Activated CD4-positive, alpha-beta memory T cell treated with anti-CD3 and anti-CD28 coated beads for 36 hours (primary cell): ENCODE data around the gene ARHGAP40. TPM values are rescaled to one million over a fixed set of nuclear protein-coding genes. Genes with fewer than 3 reads are reported as not detected.

Experiments used
- CTCF ChIA-PET: fragments of 350-600 bp; sonication (Branson Sonifier 250); formaldehyde crosslinking; loops from one replicate; lab custom pipeline; 2021; ENCODE audit warnings: antibody characterized with exemption, inconsistent platforms; lab: Charles Lee
- POLR2A ChIA-PET: fragments of 350-600 bp; sonication (Branson Sonifier 250); formaldehyde crosslinking; loops from one replicate; lab custom pipeline; 2021; ENCODE audit warnings: antibody characterized with exemption; lab: Charles Lee
- DNase-seq: peaks from one replicate; pipeline ENCODE4 v3.0.0-alpha.2; 2020
- H3K27ac Mint-ChIP-seq: one replicate; pipeline ENCODE4 v1.8.0; 2021; ENCODE audit warnings: mixed read lengths
- H3K27me3 Mint-ChIP-seq: one replicate; pipeline ENCODE4 v1.8.0; 2021; ENCODE audit warnings: mixed read lengths
- H3K36me3 Mint-ChIP-seq: one replicate; pipeline ENCODE4 v1.8.0; 2021; ENCODE audit warnings: mixed read lengths
- H3K4me1 Mint-ChIP-seq: one replicate; pipeline ENCODE4 v1.8.0; 2021; ENCODE audit warnings: low read depth, mixed read lengths
- H3K4me3 Mint-ChIP-seq: one replicate; pipeline ENCODE4 v1.8.0; 2021; ENCODE audit warnings: mild to moderate bottlenecking, mixed read lengths
- H3K9me3 Mint-ChIP-seq: one replicate; pipeline ENCODE4 v1.8.0; 2021; ENCODE audit warnings: mixed read lengths
- intact Hi-C: fragments of 100-400 bp; cut with micrococcal nuclease; formaldehyde crosslinking; loops from one replicate; pipeline ENCODE4 v1.15.1; 2023
- total RNA-seq, 2 experiments: library from RNA; stranded (reverse); gene quantifications; one replicate each; pipeline ENCODE4 v1.2.3, GENCODE V29; 2021

ARHGAP40 gene
- total RNA-seq, 2 experiments from 2014 or later: not detected

GRCh38 chr20:38579219-38579910 is 22.2 kb upstream of the ARHGAP40 start:
- CTCF ChIA-PET: no interaction called here
- POLR2A ChIA-PET: no interaction called here
- intact Hi-C loops: no loop called here
- Mint-ChIP-seq H3K27ac (no peak overlapping the region), H3K4me3 (no peak overlapping the region), H3K4me1 (no peaks in the 10 kb centered on the region), H3K9me3 (no peaks in the 10 kb centered on the region), H3K27me3 (peaks cover 2% of the 10 kb centered on the region), H3K36me3 (peaks cover 6% of the 10 kb centered on the region)
- DNase-seq: no peak

- CTCF ChIA-PET: no interaction called here
- Mint-ChIP-seq H3K9me3 (no peaks in the 10 kb centered on the region), H3K4me3 (no peak overlapping the region), H3K36me3 (peaks cover under 1% of the 10 kb centered on the region), H3K27me3 (peaks cover 2% of the 10 kb centered on the region), H3K4me1 (no peaks in the 10 kb centered on the region), H3K27ac (no peak overlapping the region)
- POLR2A ChIA-PET: no interaction called here
- no peak for DNase-seq
- intact Hi-C loops: no loop called here
Observed at GRCh38 chr20:38579921-38580320, 21.7 kb upstream of the ARHGAP40 start.

GRCh38 chr20:38581013-38581412 is 20.6 kb upstream of the ARHGAP40 start, which contains the start of gene ADIG:
Gene ADIG, plus strand, starts transcription at chr20:38581197. Its CDS starts 54 bp downstream, at chr20:38581251.
- no peaks in the 10 kb centered on the region for H3K4me1 Mint-ChIP-seq
- H3K36me3 Mint-ChIP-seq: no peaks in the 10 kb centered on the region
- no peak within 1 kb of the TSS for H3K27ac Mint-ChIP-seq
- DNase-seq: no peak
- POLR2A ChIA-PET: no interaction called here
- H3K4me3 Mint-ChIP-seq: no peak within 1 kb of the TSS
- intact Hi-C loops: no loop called here
- peaks cover 2% of the 10 kb centered on the region for H3K27me3 Mint-ChIP-seq
- CTCF ChIA-PET: no interaction called here
- H3K9me3 Mint-ChIP-seq: no peaks in the 10 kb centered on the region

- H3K4me3 Mint-ChIP-seq: no peak overlapping the region
- peaks cover 2% of the 10 kb centered on the region for H3K27me3 Mint-ChIP-seq
- H3K27ac Mint-ChIP-seq: no peak overlapping the region
- no peaks in the 10 kb centered on the region for H3K36me3 Mint-ChIP-seq
- H3K4me1 Mint-ChIP-seq: no peaks in the 10 kb centered on the region
- ChIA-PET POLR2A (no interaction called here), CTCF (no interaction called here)
- intact Hi-C loops: no loop called here
- no peaks in the 10 kb centered on the region for H3K9me3 Mint-ChIP-seq
- no peak for DNase-seq
Observed at GRCh38 chr20:38581830-38582358, 19.7 kb upstream of the ARHGAP40 start.

GRCh38 chr20:38583306-38583705 is 18.3 kb upstream of the ARHGAP40 start:
- ChIA-PET POLR2A (no interaction called here), CTCF (no interaction called here)
- Mint-ChIP-seq H3K27ac (no peak overlapping the region), H3K4me1 (no peaks in the 10 kb centered on the region), H3K27me3 (peaks cover 2% of the 10 kb centered on the region), H3K4me3 (no peak overlapping the region), H3K36me3 (no peaks in the 10 kb centered on the region), H3K9me3 (no peaks in the 10 kb centered on the region)
- intact Hi-C loops: no loop called here
- no peak for DNase-seq

GRCh38 chr20:38584099-38584763 is 17.4 kb upstream of the ARHGAP40 start:
- no peaks in the 10 kb centered on the region for H3K9me3 Mint-ChIP-seq
- ChIA-PET POLR2A (no interaction called here), CTCF (no interaction called here)
- intact Hi-C loops: no loop called here
- H3K4me3 Mint-ChIP-seq: no peak overlapping the region
- H3K36me3 Mint-ChIP-seq: no peaks in the 10 kb centered on the region
- no peak overlapping the region for H3K27ac Mint-ChIP-seq
- no peak for DNase-seq
- no peaks in the 10 kb centered on the region for H3K4me1 Mint-ChIP-seq
- peaks cover 2% of the 10 kb centered on the region for H3K27me3 Mint-ChIP-seq

- no peaks in the 10 kb centered on the region for H3K4me1 Mint-ChIP-seq
- DNase-seq: no peak
- ChIA-PET POLR2A (no interaction called here), CTCF (no interaction called here)
- H3K9me3 Mint-ChIP-seq: no peaks in the 10 kb centered on the region
- intact Hi-C loops: no loop called here
- H3K27ac Mint-ChIP-seq: no peak overlapping the region
- H3K27me3 Mint-ChIP-seq: peaks cover 2% of the 10 kb centered on the region
- H3K4me3 Mint-ChIP-seq: no peak overlapping the region
- H3K36me3 Mint-ChIP-seq: no peaks in the 10 kb centered on the region
Observed at GRCh38 chr20:38585404-38586180, 16.0 kb upstream of the ARHGAP40 start.

- POLR2A ChIA-PET: no interaction called here
- no peak overlapping the region for H3K4me3 Mint-ChIP-seq
- no peaks in the 10 kb centered on the region for H3K36me3 Mint-ChIP-seq
- H3K27me3 Mint-ChIP-seq: peaks cover 2% of the 10 kb centered on the region
- DNase-seq: no peak
- no peaks in the 10 kb centered on the region for H3K4me1 Mint-ChIP-seq
- H3K9me3 Mint-ChIP-seq: no peaks in the 10 kb centered on the region
- H3K27ac Mint-ChIP-seq: no peak overlapping the region
- intact Hi-C loops: no loop called here
- CTCF ChIA-PET: no interaction called here
Observed at GRCh38 chr20:38586181-38586525, 15.5 kb upstream of the ARHGAP40 start.

- H3K4me1 Mint-ChIP-seq: no peaks in the 10 kb centered on the region
- ChIA-PET CTCF (no interaction called here), POLR2A (no interaction called here)
- no peaks in the 10 kb centered on the region for H3K9me3 Mint-ChIP-seq
- intact Hi-C loops: no loop called here
- no peak for DNase-seq
- H3K27ac Mint-ChIP-seq: no peak overlapping the region
- no peaks in the 10 kb centered on the region for H3K36me3 Mint-ChIP-seq
- peaks cover under 1% of the 10 kb centered on the region for H3K27me3 Mint-ChIP-seq
- no peak overlapping the region for H3K4me3 Mint-ChIP-seq
Observed at GRCh38 chr20:38588303-38588702, 13.3 kb upstream of the ARHGAP40 start.

GRCh38 chr20:38589351-38589750 is 12.3 kb upstream of the ARHGAP40 start:
- Mint-ChIP-seq H3K4me1 (no peaks in the 10 kb centered on the region), H3K9me3 (no peaks in the 10 kb centered on the region), H3K4me3 (no peak overlapping the region), H3K27ac (no peak overlapping the region), H3K27me3 (no peaks in the 10 kb centered on the region), H3K36me3 (no peaks in the 10 kb centered on the region)
- POLR2A ChIA-PET: no interaction called here
- intact Hi-C loops: no loop called here
- CTCF ChIA-PET: no interaction called here
- DNase-seq: no peak

GRCh38 chr20:38589967-38590675 is 11.5 kb upstream of the ARHGAP40 start:
- Mint-ChIP-seq H3K36me3 (no peaks in the 10 kb centered on the region), H3K27ac (no peak overlapping the region), H3K27me3 (no peaks in the 10 kb centered on the region), H3K4me1 (no peaks in the 10 kb centered on the region), H3K9me3 (no peaks in the 10 kb centered on the region), H3K4me3 (no peak overlapping the region)
- intact Hi-C loops: no loop called here
- ChIA-PET POLR2A (no interaction called here), CTCF (no interaction called here)
- no peak for DNase-seq
